ENCODE results near the gene TNFSF12. TPM values are rescaled to one million over a fixed set of nuclear protein-coding genes. Genes with fewer than 3 reads are reported as not detected.

TNFSF12 gene
- total RNA-seq, 1 experiment from 2014 or later, result 8.1 TPM

DNA sequence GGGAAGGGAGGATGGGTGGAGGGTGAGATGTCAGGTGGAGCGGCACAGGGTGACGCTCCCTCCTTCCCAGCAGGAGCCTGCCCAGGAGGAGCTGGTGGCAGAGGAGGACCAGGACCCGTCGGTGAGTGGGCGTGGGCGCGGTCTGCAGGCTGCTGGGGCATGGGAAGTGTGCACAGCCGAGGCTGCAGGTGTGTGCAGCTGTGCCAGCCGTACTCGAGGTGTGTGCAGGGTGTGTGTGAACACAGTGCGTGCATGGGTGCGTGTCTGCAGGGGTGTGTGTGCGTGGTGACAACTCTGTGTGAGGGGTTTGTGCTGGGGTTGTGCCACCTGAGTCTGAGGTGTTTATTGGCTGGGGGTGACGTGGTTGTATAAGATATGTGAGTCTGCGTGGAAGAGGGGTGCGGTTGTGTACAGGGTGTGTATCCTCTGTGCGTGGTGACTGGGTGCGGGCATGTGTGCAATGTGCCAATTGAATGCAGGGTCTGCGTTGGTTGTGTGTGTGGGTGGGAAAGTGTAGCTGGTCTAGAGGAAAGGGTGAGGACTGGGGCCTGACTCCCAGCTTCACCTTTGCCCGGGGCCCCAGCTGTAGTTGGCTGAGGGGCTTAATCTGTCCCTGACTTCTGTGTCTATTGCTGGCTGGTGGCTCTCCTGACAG, 670 bp downstream of the TNFSF12 start:
- TF ChIP-seq, protein P1, sequence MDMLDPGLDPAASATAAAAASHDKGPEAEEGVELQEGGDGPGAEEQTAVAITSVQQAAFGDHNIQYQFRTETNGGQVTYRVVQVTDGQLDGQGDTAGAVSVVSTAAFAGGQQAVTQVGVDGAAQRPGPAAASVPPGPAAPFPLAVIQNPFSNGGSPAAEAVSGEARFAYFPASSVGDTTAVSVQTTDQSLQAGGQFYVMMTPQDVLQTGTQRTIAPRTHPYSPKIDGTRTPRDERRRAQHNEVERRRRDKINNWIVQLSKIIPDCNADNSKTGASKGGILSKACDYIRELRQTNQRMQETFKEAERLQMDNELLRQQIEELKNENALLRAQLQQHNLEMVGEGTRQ (CRISPR knock-in tag; IDR thresholded peaks at IDR 0.05), result no peak
- TF ChIP-seq FOXP1 (CRISPR knock-in tag; IDR thresholded peaks at IDR 0.05; ENCODE audit: borderline replicate concordance) (no peak), MXD4 (CRISPR knock-in tag; IDR thresholded peaks at IDR 0.05; ENCODE audit: borderline replicate concordance) (no peak), NFE2L1 (CRISPR knock-in tag; IDR thresholded peaks at IDR 0.05) (no peak), NFYB (CRISPR knock-in tag; conservative IDR thresholded peaks at IDR 0.05; ENCODE audit: low read depth) (no peak)
- TF ChIP-seq, protein P2, sequence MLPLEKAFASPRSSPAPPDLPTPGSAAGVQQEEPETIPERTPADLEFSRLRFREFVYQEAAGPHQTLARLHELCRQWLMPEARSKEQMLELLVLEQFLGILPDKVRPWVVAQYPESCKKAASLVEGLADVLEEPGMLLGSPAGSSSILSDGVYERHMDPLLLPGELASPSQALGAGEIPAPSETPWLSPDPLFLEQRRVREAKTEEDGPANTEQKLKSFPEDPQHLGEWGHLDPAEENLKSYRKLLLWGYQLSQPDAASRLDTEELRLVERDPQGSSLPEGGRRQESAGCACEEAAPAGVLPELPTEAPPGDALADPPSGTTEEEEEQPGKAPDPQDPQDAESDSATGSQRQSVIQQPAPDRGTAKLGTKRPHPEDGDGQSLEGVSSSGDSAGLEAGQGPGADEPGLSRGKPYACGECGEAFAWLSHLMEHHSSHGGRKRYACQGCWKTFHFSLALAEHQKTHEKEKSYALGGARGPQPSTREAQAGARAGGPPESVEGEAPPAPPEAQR (CRISPR knock-in tag; IDR thresholded peaks at IDR 0.05), result no peak
- TF ChIP-seq, protein P3, sequence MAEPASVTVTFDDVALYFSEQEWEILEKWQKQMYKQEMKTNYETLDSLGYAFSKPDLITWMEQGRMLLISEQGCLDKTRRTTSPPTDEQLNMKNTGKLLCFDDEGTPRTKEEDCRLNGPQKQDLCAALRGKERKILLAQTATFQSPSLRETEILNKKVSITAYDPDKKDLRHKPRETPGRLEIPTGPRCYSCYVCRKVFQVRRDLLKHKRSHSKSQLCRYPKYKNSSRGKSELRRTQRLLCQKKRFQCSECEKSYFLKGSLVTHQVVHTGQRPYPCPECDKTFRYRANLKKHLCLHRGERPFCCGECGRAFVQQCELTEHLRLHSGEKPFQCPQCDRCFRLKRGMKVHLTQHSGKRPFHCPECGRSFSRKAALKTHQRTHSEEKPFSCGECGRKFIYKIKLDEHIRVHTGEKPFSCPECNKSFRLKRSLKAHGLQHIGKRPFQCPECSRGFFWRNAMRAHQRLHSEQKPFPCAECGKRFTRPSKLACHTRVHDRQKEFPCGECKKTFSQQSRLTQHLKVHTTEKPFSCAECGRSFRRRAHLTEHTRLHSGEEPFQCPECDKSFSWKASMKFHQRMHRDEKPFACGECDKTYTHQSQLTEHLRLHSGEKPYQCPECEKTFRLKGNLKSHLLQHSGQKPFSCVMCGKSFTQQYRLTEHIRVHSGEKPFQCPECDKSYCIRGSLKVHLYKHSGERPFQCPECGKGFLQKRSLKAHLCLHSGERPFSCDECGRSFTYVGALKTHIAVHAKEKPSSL (CRISPR knock-in tag; conservative IDR thresholded peaks at IDR 0.05), result no peak
- TF ChIP-seq, protein P4, sequence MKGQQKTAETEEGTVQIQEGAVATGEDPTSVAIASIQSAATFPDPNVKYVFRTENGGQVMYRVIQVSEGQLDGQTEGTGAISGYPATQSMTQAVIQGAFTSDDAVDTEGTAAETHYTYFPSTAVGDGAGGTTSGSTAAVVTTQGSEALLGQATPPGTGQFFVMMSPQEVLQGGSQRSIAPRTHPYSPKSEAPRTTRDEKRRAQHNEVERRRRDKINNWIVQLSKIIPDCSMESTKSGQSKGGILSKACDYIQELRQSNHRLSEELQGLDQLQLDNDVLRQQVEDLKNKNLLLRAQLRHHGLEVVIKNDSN (CRISPR knock-in tag; IDR thresholded peaks at IDR 0.05), result no peak
- TF ChIP-seq, protein P5, sequence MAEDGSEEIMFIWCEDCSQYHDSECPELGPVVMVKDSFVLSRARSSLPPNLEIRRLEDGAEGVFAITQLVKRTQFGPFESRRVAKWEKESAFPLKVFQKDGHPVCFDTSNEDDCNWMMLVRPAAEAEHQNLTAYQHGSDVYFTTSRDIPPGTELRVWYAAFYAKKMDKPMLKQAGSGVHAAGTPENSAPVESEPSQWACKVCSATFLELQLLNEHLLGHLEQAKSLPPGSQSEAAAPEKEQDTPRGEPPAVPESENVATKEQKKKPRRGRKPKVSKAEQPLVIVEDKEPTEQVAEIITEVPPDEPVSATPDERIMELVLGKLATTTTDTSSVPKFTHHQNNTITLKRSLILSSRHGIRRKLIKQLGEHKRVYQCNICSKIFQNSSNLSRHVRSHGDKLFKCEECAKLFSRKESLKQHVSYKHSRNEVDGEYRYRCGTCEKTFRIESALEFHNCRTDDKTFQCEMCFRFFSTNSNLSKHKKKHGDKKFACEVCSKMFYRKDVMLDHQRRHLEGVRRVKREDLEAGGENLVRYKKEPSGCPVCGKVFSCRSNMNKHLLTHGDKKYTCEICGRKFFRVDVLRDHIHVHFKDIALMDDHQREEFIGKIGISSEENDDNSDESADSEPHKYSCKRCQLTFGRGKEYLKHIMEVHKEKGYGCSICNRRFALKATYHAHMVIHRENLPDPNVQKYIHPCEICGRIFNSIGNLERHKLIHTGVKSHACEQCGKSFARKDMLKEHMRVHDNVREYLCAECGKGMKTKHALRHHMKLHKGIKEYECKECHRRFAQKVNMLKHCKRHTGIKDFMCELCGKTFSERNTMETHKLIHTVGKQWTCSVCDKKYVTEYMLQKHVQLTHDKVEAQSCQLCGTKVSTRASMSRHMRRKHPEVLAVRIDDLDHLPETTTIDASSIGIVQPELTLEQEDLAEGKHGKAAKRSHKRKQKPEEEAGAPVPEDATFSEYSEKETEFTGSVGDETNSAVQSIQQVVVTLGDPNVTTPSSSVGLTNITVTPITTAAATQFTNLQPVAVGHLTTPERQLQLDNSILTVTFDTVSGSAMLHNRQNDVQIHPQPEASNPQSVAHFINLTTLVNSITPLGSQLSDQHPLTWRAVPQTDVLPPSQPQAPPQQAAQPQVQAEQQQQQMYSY (CRISPR knock-in tag; IDR thresholded peaks at IDR 0.05), result no peak
- ATAC-seq (peak; percentile 16), DNase-seq (ENCODE audit: low spot score) (no peak)
- H3K27ac Mint-ChIP-seq, result no peak overlapping the region
- H3K4me1 Mint-ChIP-seq, result peaks cover 6% of the 10 kb centered on the region
- H3K27me3 Mint-ChIP-seq (ENCODE audit: low read depth), result peaks cover 10% of the 10 kb centered on the region
- CTCF ChIA-PET, result interaction anchor here (1.0 to 2.0 kb wide), 4 partner anchors 9 to 34 kb away, joined by 3 to 19 read pairs (median 5); partner anchors contain the start of gene TNFSF13
- POLR2A ChIA-PET, result interaction anchor here (1.0 to 1.5 kb wide), 3 partner anchors 11 to 200 kb away, joined by 3 to 6 read pairs (median 3); partner anchors contain the start of genes TP53 and WRAP53
- peak overlapping the region; percentile 54 for H3K4me3 Mint-ChIP-seq
- no peaks in the 10 kb centered on the region for H3K36me3 Mint-ChIP-seq
- no peaks in the 10 kb centered on the region for H3K9me3 Mint-ChIP-seq

DNA sequence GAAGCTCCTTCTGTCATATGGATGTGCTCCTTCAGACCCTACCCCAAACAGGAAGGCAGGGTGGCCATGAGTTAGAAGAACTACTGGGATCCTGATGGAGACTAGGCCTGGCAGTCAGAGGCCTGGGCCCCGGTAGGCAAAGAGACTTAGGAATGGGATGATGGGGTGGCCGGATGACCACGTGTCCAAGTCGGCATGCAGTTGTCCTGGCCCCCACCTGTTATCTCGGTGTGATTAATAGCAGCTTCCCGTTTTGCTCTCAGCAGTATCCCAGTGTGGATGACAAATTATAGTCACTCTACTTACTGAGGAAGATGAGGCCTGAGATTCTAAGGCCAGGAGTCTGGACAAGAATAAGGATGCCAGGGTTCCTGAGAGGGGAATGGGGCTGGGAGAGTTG, 1.5 kb downstream of the TNFSF12 start:
- POLR2A ChIA-PET, result interaction anchor here (1.0 to 1.5 kb wide), 3 partner anchors 10 to 201 kb away, joined by 3 to 6 read pairs (median 3); partner anchors contain the start of genes TP53 and WRAP53
- no peaks in the 10 kb centered on the region for H3K36me3 Mint-ChIP-seq
- H3K4me1 Mint-ChIP-seq, result peaks cover 9% of the 10 kb centered on the region
- H3K27me3 Mint-ChIP-seq (ENCODE audit: low read depth), result peaks cover 10% of the 10 kb centered on the region
- CTCF ChIA-PET, result interaction anchor here (1.0 to 2.0 kb wide), 4 partner anchors 8 to 35 kb away, joined by 3 to 19 read pairs (median 5); partner anchors contain the start of gene TNFSF13
- no peak overlapping the region for H3K4me3 Mint-ChIP-seq
- H3K9me3 Mint-ChIP-seq, result no peaks in the 10 kb centered on the region
- no peak overlapping the region for H3K27ac Mint-ChIP-seq
- ATAC-seq, result no peak
- DNase-seq (ENCODE audit: low spot score), result no peak
- TF ChIP-seq, protein P6, sequence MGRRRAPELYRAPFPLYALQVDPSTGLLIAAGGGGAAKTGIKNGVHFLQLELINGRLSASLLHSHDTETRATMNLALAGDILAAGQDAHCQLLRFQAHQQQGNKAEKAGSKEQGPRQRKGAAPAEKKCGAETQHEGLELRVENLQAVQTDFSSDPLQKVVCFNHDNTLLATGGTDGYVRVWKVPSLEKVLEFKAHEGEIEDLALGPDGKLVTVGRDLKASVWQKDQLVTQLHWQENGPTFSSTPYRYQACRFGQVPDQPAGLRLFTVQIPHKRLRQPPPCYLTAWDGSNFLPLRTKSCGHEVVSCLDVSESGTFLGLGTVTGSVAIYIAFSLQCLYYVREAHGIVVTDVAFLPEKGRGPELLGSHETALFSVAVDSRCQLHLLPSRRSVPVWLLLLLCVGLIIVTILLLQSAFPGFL (CRISPR knock-in tag; IDR thresholded peaks at IDR 0.05; ENCODE audit: borderline replicate concordance), result no peak
- TF ChIP-seq FOXJ3 (CRISPR knock-in tag; IDR thresholded peaks at IDR 0.05; ENCODE audit: borderline replicate concordance) (no peak), ATF1 (CRISPR knock-in tag; IDR thresholded peaks at IDR 0.05) (no peak), CREM (CRISPR knock-in tag; IDR thresholded peaks at IDR 0.05) (no peak), IRF2 (CRISPR knock-in tag; IDR thresholded peaks at IDR 0.05; ENCODE audit: borderline replicate concordance, low read depth) (no peak), GABPB1 (CRISPR knock-in tag; IDR thresholded peaks at IDR 0.05) (no peak)
- TF ChIP-seq, protein P7, sequence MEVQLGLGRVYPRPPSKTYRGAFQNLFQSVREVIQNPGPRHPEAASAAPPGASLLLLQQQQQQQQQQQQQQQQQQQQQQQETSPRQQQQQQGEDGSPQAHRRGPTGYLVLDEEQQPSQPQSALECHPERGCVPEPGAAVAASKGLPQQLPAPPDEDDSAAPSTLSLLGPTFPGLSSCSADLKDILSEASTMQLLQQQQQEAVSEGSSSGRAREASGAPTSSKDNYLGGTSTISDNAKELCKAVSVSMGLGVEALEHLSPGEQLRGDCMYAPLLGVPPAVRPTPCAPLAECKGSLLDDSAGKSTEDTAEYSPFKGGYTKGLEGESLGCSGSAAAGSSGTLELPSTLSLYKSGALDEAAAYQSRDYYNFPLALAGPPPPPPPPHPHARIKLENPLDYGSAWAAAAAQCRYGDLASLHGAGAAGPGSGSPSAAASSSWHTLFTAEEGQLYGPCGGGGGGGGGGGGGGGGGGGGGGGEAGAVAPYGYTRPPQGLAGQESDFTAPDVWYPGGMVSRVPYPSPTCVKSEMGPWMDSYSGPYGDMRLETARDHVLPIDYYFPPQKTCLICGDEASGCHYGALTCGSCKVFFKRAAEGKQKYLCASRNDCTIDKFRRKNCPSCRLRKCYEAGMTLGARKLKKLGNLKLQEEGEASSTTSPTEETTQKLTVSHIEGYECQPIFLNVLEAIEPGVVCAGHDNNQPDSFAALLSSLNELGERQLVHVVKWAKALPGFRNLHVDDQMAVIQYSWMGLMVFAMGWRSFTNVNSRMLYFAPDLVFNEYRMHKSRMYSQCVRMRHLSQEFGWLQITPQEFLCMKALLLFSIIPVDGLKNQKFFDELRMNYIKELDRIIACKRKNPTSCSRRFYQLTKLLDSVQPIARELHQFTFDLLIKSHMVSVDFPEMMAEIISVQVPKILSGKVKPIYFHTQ (CRISPR knock-in tag; IDR thresholded peaks at IDR 0.05), result no peak
- TF ChIP-seq, protein P8, sequence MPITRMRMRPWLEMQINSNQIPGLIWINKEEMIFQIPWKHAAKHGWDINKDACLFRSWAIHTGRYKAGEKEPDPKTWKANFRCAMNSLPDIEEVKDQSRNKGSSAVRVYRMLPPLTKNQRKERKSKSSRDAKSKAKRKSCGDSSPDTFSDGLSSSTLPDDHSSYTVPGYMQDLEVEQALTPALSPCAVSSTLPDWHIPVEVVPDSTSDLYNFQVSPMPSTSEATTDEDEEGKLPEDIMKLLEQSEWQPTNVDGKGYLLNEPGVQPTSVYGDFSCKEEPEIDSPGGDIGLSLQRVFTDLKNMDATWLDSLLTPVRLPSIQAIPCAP (CRISPR knock-in tag; IDR thresholded peaks at IDR 0.05), result no peak
- TF ChIP-seq, protein P9, sequence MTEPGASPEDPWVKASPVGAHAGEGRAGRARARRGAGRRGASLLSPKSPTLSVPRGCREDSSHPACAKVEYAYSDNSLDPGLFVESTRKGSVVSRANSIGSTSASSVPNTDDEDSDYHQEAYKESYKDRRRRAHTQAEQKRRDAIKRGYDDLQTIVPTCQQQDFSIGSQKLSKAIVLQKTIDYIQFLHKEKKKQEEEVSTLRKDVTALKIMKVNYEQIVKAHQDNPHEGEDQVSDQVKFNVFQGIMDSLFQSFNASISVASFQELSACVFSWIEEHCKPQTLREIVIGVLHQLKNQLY (CRISPR knock-in tag; IDR thresholded peaks at IDR 0.05), result no peak

All from WTC11 (cell line).